ENCODE data around the gene ZNF518A.
"Not testable (repeated sequence)": the region's sequence is repeated elsewhere in the genome, so short reads cannot be mapped to it uniquely, and the experiment has no call there.

ZNF518A gene

DNA sequence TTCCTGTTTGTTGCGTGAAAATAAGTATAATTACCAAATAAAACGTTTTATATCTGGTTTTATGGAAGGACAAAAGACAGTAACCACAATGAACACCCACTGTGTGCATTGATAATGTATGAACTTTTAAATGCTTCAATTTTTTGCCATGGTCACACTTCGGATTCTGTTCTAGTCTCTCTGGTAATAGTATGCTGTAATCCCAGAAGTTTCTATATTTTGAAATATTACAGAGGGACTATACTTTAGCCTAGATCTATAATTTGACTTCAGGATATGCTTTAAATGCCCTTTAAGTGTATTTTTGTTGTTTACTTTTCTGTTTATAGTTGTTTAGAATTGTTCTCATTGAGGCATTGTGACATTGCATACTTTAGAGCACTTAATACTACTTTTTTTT is 1.5 kb downstream of the ZNF518A start:
- no peak for DNase-seq (ENCODE audit: low read depth in 2 of 2)

DNA sequence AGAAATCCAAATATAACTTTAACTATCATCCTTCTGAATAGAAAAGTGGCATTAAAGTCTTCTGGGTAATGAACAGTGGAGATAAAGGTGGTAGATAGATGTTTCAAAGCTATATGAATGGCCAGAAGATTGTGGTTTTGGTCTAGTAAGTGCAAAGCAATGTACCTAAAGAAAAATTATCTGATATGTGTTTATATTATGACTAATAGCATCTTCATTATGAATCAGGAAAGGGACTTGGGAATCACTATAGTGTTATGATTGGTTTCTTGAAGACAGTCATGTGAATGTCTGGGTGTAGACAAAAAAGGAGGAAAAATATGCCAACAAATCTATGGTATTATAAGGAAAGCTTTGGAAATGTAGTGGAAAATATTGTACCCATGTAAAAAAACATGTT is 3.0 kb downstream of the ZNF518A start:
- DNase-seq (ENCODE audit: low read depth in 2 of 2): no peak

DNA sequence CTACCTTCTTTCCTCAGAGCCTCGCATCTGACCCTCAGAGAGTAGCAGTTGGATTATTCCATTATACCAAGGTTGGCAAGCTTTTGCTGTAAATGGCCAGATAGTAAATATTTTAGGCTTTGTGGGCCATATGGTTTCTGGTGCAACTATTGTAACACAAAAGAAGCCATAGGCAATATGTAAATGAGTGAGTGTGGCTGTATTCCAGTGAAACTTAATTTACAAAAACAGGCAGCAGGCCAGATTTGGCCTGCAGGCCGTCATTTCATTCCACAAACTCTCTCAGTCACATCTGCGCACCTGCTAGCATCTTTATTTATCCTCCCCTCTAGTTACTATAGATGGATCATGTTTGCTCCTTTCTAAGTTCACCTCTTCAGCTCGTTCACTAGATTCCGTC is 6.7 kb downstream of the ZNF518A start:
- no peak for DNase-seq (ENCODE audit: low read depth in 2 of 2)

DNA sequence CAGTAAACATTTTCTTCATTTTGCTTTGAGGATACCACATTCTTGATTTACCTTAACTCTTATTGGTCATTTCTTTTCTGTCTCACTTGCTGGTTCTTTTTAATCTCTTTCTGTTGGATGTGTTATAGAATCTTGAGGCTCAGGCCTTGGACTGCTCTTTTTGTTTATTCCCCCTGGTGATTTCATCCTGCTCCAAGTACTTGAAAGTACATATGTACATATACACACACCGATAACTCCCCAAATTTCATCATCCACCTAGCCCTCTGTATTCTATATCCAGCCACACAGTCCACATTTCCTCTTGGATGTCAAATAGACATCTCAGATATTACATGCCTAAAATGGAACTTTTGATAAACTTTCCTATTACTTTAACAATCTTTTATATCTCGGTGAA is 7.5 kb downstream of the ZNF518A start:
- no peak for DNase-seq (ENCODE audit: low read depth in 2 of 2)

DNA sequence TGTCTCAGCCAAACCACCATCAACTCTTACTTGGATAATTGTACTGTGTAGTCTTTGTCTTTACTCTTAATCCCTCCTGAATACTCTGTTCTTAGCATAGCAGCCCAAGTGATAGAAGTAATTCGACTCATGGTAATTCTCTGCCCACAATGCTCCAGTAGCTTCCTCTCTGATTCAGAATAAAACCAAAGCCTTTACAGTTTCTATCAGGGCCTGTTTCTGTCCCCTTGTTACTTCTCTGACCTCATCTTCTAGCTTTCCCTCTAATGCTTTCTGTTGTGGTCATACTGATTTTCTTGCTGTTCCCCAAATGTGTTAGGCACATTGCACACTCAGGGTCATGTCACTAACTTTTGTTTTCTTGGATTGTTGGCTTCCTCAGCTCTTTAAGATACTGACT is 8.0 kb downstream of the ZNF518A start:
- no peak for DNase-seq (ENCODE audit: low read depth in 2 of 2)

DNA sequence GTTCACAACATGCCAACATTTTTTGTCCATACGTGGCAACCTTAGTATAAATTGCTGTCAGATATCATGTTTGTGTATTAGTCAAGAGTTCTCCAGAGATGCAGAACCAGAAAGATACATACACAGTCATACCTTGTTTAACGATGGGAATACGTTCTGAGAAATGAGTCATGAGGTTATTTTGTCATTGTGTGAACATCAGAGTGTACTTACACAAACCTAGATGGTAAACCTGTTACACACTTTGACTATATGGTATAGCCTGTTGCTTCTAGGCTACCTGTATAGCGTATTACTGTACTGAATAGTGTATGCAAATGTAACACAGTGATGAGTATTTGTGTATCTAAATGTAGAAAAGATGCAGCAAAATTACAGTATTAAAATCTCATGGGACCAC is 22.3 kb downstream of the ZNF518A start:
- DNase-seq (ENCODE audit: low read depth in 2 of 2): no peak

DNA sequence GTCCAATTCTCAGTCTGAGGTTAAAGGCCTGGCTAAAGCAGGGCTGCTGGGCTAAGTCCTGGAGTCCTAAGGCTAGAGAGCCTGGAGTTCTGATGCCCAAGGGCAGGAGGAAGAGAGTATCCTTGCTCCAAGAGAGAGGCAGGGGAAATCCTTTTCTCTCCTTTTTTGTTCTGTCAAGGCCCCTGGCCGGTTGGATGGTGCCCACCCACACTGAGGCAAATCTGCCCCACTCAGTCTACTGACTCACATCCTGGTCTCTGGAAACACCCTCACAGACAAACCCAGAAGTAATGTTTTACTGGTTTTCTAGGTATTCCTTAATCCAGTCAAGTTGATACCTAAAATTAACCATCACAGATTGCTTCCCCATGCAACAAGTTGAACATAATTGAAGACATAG is 23.0 kb downstream of the ZNF518A start:
- no peak for DNase-seq (ENCODE audit: low read depth in 2 of 2)

DNA sequence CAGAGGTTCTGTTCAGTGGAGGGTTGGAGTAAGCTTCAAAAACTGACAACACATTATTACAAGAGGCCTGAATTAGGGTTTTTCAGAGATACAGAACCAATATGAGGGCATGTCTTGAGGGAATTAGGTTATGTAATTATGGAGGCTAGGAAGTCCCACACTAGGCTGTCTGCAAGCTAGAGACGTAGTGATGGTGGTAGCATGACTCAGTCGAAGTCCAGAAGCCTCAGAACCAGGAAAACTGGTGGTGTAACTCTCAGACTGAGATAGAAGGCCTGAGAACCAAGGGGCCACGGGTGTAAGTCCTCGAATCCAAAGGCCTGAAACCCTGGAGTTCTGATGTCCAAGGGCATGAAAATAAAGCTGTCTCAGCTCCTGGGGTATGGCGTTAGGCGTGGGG is 35.6 kb downstream of the ZNF518A start:
- no peak for DNase-seq (ENCODE audit: low read depth in 2 of 2)

DNA sequence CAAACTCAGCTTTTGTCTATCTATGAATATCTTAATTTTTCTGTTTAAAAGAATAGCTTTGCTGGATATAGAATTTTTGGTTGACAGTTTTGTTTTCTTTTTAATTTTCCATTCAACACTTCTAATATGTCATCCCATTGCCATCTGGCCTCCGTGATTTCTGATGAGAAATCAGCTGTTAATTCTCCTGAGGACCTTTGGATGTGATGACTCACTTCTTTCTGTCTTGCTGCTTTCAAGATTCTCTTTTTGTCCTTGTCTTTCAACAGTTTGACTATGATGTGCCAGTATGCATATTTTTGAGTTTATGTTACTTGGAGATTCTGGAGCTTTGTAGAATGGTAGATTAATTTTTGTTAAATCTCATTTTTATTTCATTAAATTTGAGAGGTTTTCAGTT is 38.4 kb downstream of the ZNF518A start:
- no peak for DNase-seq (ENCODE audit: low read depth in 2 of 2)

DNA sequence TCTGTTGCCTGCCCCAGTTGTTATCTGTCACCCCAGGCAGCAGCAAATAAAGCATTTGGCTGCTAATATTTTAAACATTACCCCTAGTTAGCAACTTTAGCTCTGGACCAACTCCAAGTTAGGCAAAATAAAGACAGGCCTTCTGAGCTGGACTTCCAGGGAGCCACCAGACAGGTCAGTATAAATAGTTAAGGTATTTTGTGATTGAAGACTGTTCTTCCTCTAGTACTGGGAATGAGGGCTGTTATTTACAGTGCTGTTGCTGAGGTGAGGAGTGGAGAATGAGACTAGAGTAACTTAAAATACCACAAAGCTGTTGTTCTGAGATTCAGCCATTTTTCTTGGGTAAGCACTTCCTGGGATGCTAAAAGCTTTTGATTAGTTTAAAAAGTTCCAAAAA is 40.1 kb downstream of the ZNF518A start:
- no peak for DNase-seq (ENCODE audit: low read depth in 2 of 2)

DNA sequence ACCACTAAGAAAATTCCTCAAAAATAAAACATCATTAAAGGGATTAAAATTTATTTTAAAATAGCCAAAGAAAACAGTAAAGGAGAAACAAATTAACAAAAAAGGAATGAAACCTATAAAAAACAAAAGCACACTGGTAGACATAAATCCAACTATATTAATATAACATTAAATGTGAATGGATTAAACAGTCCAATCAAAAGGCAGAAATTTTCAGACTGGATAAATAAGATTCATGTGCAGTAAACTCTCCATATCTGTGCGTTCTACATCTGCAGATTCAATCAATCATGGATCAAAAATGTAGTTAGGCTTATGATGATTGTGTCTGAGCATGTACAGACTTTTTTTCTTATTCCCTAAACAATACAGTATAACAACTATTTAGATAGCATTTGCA is 42.6 kb downstream of the ZNF518A start:
- no peak for DNase-seq (ENCODE audit: low read depth in 2 of 2)

DNA sequence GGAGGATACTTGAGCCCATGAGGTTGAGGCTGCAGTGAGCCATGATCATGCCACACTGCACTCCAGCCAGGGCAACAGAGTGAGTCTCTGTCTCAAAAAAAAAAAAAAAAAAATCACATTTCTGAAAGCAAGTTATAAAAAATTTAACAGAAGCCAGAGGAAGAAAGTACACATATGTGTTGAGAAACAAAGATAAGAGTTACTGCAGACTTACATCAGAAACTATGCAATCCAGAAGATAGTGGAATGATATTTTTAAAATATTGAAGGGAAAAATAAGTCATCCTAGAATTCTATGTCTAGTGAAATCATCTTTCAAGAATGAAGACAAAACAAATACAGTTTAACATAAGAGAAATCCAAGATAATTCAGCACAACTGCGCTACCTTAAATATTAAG is 46.9 kb downstream of the ZNF518A start:
- DNase-seq (ENCODE audit: low read depth in 2 of 2): no peak

DNA sequence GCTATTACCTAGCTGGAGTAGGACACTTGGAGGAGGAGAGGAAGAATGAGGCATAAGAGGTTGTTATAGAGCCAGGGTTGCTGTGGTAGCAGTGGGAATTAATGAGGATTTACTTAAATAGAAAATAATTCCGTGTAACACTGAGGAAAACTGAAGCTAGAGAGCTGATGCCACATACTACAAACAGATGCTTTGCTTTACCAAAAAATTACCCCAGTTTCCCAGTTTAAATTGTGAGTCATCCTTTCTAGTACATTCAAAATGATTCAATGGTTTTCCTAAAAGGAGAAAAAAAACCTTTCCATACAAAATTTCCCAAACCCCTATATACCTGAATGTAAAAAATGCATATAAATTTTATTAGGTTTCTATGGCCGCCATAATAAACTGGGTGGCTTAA is 58.3 kb downstream of the ZNF518A start:
- DNase-seq (ENCODE audit: low read depth in 2 of 2): no peak

DNA sequence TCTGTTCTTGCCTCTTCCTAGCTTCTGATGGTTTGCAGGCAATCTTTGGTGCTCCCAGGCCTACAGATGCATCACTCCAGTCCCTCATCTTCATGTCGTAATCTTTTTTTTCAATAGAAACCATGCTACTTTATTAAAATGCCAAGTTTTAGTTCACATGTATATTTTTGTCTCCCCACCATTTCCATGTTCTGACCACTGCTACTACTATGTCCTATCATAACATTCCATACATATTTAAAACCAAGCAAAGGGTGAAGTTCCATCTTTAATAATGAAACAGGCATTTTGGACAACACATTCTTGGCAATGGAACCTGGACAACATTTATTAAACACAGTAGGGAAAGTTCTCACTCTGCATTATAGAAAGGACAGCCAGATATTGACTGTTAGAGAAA is 58.8 kb downstream of the ZNF518A start:
- no peak for DNase-seq (ENCODE audit: low read depth in 2 of 2)

DNA sequence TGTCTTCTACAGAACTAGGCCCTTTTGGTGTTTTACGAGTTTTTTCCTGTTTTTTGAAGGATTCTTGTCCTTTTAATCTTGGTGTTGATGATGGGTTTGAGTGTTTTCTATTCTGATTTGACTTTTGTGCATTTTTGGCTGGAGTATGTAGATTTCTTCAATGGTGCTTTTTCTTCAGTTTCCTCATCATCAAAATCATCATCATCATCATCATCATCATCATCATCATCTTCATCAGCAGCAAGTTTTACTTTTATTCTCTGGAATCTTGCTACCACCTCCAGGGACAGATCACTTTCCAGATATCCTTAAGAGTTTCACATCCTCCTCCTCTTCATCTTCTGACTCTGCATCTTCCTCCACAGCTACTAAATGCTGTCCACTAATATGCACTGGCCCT is 59.4 kb downstream of the ZNF518A start:
- DNase-seq (ENCODE audit: low read depth in 2 of 2): not testable (repeated sequence)

DNA sequence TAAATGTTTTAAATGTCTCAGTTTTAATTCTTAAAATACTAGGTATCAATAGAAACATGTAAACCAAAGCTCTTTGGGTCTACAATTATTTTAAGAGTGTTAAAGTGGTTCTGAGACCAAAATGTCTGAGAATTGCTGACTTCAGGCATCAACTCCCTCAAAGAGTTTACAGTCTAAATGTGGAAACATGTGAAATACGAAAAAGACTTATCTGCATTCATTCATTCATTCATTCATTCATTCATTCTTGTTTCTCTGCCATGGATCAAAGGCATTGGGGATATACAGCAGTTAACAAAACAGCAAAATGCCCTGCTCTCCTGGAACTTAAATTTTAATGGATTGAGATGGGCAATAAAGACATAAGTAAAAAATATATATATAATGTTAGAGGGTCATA is 71.4 kb downstream of the ZNF518A start:
- no peak for DNase-seq (ENCODE audit: low read depth in 2 of 2)

DNA sequence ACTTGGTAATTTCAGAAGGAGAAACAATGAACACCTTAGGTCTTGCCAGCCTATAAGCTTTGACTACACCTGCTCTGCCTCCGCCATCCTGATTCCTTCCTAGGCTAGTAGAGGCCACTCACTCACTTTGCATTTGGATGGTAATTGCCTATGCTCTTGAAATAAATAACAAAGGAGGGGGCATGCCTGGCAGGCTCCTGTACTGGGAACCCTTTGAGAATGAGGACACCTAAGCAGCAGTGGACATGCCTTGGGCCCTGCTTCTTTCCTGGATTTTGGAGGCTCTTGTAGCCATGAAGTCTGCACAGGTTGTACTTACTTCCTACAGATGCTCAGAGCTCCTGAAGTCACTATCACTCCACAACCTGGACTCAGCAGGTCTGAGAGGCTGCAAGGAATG is 75.5 kb downstream of the ZNF518A start:
- DNase-seq (ENCODE audit: low read depth in 2 of 2): no peak

DNA sequence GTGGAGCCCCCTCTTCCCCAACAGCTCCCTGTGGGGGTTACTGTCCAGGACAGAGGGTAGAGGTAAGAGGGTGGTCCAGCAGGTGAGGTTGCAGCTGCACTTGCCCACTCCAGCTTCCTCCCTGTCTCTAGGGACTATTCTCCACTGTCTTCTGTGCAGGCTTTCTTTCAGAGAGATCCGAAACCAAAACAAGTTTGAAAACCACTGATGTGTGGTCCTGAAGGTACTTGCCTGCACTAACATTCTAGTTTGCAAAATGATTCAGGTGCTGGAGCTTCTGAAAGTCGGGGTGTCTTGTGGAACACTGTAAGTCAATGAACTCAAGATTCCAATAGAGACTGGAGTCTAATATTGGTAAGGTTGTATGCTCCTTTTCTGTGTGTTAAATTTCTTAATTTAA is 78.2 kb downstream of the ZNF518A start:
- DNase-seq (ENCODE audit: low read depth in 2 of 2): no peak

DNA sequence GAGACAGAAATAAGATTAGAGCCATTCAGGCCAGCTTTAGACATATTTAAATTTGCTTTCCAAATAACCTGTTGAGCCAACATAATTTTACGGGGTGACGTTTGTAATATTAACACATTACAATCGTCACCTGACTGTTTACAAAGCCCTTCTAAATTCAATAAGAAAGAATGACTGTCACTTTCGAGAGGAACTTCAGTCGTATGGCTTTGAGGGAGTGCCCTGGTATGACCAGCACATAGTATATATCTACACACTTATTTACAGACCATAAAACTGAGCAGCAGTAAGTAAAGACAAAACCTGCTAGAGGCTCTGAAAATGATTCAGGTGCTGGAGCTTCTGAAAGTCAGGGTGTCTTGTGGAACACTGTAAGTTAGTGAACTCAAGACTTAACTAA is 78.8 kb downstream of the ZNF518A start:
- DNase-seq (ENCODE audit: low read depth in 2 of 2): no peak

DNA sequence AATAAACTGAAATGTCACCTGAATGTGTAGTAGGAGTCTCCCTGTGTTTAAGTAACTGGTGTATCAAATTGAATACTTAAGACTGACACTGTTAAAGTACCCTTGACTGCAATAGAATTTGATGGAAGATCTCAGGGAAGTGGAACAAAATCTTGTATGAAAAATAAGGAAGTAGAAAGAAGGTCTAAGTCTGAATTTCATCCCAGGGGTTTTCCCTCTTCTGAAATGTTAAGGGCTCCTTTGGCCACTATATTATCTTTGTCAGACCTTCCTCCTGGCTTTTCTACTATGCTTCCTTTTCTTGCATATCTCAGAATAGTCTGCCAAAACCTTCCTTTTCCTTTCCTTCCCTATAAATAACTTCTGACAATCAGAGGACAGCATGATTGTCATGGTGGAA is 81.7 kb downstream of the ZNF518A start:
- no peak for DNase-seq (ENCODE audit: low read depth in 2 of 2)

DNA sequence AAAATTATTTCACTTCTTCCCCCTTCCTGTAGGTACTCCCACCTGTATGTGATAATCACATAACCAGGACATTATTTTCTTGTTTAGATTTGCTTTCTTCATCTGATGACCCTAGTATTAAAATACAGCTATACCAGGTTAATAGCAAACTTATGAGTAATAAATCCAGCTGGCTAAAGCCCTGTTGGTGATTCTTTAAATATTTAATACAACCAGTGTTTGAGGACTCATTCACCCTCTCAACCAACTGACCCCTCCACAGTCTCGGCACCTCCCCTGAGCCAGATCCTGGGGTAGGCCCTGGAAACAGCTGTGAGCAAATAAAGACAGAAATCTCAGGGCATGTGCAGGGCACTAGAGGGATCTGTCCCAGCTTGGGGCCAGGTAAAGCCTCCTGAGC is 82.8 kb downstream of the ZNF518A start:
- no peak for DNase-seq (ENCODE audit: low read depth in 2 of 2)
